ENCODE measurements around the gene TRIL. TPM values are rescaled to one million over a fixed set of nuclear protein-coding genes. Genes with fewer than 3 reads are reported as not detected.

Gene TRIL
- total RNA-seq, 2 donors from 2014 or later = 1.3 to 1.6 TPM

- 92% methylated on average over 5 of the region's 5 CpGs for WGBS, 2 donors
These were observed 45.6 kb upstream of the TRIL start for GRCh38 chr7:29003703-29004102.

DNA sequence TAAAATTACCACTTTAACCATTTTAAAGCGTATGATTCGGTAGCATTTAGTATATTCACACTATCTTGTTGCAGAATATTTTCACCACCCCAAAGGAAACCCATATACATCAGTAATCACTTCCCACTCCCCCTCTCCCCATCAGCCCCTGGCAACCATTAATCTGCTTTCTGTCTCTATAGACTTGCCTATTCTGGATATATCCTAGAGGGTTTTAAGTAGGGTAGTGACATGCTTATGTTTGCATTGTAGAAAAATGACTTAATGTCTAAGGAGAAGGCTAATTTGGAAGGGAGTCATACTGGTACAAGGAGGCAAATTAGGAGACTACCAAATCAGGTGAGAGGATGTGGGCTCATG, 42.6 kb upstream of the TRIL start:
- Histone ChIP-seq H3K4me3 (no peak overlapping the region), H3K4me1 (peaks cover 11% of the 10 kb centered on the region), H3K36me3 (replicated peaks in 1 of 2; ENCODE audit: insufficient read depth in 1 of 2, low read depth in 2 of 2) (no peaks in the 10 kb centered on the region), H3K27ac (no peak overlapping the region), H3K9me3 (no peaks in the 10 kb centered on the region), H3K27me3 (no peaks in the 10 kb centered on the region)
- intact Hi-C loops (cut with DNase I) = no loop called here
- 93% methylated on average over 2 of the region's 2 CpGs for WGBS, 2 donors
- no peak for TF ChIP-seq POLR2A (IDR thresholded peaks at IDR 0.05)
- TF ChIP-seq, protein P1, sequence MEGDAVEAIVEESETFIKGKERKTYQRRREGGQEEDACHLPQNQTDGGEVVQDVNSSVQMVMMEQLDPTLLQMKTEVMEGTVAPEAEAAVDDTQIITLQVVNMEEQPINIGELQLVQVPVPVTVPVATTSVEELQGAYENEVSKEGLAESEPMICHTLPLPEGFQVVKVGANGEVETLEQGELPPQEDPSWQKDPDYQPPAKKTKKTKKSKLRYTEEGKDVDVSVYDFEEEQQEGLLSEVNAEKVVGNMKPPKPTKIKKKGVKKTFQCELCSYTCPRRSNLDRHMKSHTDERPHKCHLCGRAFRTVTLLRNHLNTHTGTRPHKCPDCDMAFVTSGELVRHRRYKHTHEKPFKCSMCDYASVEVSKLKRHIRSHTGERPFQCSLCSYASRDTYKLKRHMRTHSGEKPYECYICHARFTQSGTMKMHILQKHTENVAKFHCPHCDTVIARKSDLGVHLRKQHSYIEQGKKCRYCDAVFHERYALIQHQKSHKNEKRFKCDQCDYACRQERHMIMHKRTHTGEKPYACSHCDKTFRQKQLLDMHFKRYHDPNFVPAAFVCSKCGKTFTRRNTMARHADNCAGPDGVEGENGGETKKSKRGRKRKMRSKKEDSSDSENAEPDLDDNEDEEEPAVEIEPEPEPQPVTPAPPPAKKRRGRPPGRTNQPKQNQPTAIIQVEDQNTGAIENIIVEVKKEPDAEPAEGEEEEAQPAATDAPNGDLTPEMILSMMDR (IDR thresholded peaks at IDR 0.05) = no peak
- ATAC-seq (no peak), DNase-seq (no peak)

More at GRCh38 chr7:29003703-29004102, 45.6 kb upstream of the TRIL start:
- Histone ChIP-seq H3K36me3 (replicated peaks in 1 of 2; ENCODE audit: insufficient read depth in 1 of 2, low read depth in 2 of 2) (no peaks in the 10 kb centered on the region), H3K27ac (no peak overlapping the region), H3K4me3 (no peak overlapping the region), H3K27me3 (no peaks in the 10 kb centered on the region), H3K4me1 (no peaks in the 10 kb centered on the region), H3K9me3 (no peaks in the 10 kb centered on the region)
- DNase-seq (no peak), ATAC-seq (no peak)
- no peak for TF ChIP-seq POLR2A (IDR thresholded peaks at IDR 0.05)
- TF ChIP-seq, protein P1 (IDR thresholded peaks at IDR 0.05) = no peak
- intact Hi-C loops (cut with DNase I) = no loop called here

DNA sequence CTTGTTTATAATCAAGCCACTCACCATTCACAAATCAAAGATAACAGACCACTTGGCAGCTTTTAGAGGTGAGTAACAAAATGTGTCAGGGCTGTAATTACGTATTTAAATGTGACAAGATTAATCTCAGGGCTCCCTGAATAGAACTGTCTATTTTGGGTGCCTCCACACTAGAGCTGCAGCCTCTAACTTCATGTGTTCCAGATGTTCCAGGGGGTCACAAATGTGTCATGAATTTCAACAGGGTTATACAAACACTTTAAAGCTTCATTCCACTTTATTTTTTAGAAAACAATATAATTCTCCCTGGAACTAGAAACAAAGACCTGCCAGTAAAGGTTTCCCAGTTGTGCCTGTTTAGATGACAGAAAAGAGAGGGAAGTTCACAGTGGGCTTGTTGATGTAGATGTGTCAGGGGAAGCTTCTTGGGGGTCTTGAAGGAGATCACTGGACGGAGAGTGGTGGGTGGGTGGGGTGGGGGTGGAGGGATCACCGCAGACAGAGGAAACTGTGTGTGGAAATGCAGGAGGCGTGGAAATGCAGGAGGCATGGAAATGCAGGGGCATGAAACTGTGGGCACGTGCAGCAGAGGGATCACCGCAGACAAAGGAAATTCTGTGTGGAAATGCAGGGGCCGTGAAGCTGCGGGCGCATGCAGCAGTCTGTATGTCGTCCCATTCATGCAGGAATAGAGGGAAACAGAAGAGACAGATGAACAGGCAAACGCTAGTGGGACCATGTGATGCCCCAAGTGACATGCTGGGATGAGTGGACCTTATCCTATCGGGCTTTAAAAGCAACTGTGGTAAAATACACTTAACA, 42.0 kb upstream of the TRIL start:
- no peak for ATAC-seq

GRCh38 chr7:28999427-28999826, 41.3 kb upstream of the TRIL start:
- Histone ChIP-seq H3K36me3 (replicated peaks in 1 of 2; ENCODE audit: insufficient read depth in 1 of 2, low read depth in 2 of 2) (no peaks in the 10 kb centered on the region), H3K27ac (no peak overlapping the region), H3K4me3 (no peak overlapping the region), H3K4me1 (peaks cover 11% of the 10 kb centered on the region), H3K27me3 (no peaks in the 10 kb centered on the region), H3K9me3 (no peaks in the 10 kb centered on the region)
- ATAC-seq (no peak), DNase-seq (no peak)
- intact Hi-C loops (cut with DNase I) = no loop called here
- WGBS, 2 donors = 94 to 95% methylated on average over 5 of the region's 5 CpGs
- TF ChIP-seq, protein P1 (IDR thresholded peaks at IDR 0.05) = no peak
- no peak for TF ChIP-seq POLR2A (IDR thresholded peaks at IDR 0.05)

More for the DNA sequence above, 42.0 kb upstream of the TRIL start:
- H3K9me3 ChIP-seq = no peaks in the 10 kb centered on the region
- no peak overlapping the region for H3K4me3 ChIP-seq
- intact Hi-C loops (cut with DNase I) = no loop called here
- no peak overlapping the region for H3K27ac ChIP-seq
- H3K27me3 ChIP-seq = no peaks in the 10 kb centered on the region
- 84 to 89% methylated on average over 12 of the region's 12 CpGs for whole genome bisulfite sequencing, 2 donors
- H3K4me1 ChIP-seq = peaks cover 11% of the 10 kb centered on the region
- TF ChIP-seq, protein P1 (IDR thresholded peaks at IDR 0.05) = no peak
- no peak for TF ChIP-seq POLR2A (IDR thresholded peaks at IDR 0.05)
- no peak for DNase-seq
- no peaks in the 10 kb centered on the region for H3K36me3 ChIP-seq (replicated peaks in 1 of 2; ENCODE audit: insufficient read depth in 1 of 2, low read depth in 2 of 2)

DNA sequence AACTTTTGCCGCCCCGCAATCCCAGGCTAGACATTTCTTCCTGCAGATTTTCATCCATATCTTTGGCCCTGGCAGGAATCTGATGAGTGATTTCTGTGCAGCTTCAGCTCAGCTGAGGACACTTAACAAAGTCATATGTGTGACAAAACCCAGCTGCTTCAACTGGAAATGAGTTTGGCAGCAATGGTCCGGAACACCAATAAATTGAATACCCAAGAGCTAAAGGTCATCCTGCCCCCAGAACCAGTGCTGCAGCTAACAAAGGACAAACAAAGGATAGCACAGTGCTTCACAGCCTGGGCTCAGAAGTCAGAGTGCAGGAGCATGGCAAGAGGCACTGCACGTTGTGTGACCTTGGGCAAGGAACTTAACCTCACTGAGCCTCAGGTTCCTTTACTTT, 40.0 kb upstream of the TRIL start:
- DNase-seq (no peak), ATAC-seq (no peak)
- H3K4me1 ChIP-seq = peaks cover 11% of the 10 kb centered on the region
- WGBS, 2 donors = 18 to 30% methylated on average over 4 of the region's 4 CpGs
- H3K27me3 ChIP-seq = no peaks in the 10 kb centered on the region
- TF ChIP-seq, protein P1 (IDR thresholded peaks at IDR 0.05) = no peak
- no peak for TF ChIP-seq POLR2A (IDR thresholded peaks at IDR 0.05)
- no peaks in the 10 kb centered on the region for H3K9me3 ChIP-seq
- peak overlapping the region in 1 of 4 donors; percentile 4 for H3K27ac ChIP-seq
- intact Hi-C loops (cut with DNase I) = no loop called here
- H3K36me3 ChIP-seq (replicated peaks in 1 of 2; ENCODE audit: insufficient read depth in 1 of 2, low read depth in 2 of 2) = no peaks in the 10 kb centered on the region
- no peak overlapping the region for H3K4me3 ChIP-seq
